GM19023 (cell line): ENCODE results near the gene NUDT14.

ENCODE experiments used
- ATAC-seq: cut with Tn5 transposase; IDR thresholded peaks from one replicate; pipeline ENCODE4 v1.9.1; 2021; ENCODE audit warnings: mild to moderate bottlenecking, moderate library complexity; ENCODE audit not compliant: unreplicated experiment

Gene NUDT14

GRCh38 chr14:105177082-105177481 is 4.0 kb downstream of the NUDT14 start:
- no peak for ATAC-seq

DNA sequence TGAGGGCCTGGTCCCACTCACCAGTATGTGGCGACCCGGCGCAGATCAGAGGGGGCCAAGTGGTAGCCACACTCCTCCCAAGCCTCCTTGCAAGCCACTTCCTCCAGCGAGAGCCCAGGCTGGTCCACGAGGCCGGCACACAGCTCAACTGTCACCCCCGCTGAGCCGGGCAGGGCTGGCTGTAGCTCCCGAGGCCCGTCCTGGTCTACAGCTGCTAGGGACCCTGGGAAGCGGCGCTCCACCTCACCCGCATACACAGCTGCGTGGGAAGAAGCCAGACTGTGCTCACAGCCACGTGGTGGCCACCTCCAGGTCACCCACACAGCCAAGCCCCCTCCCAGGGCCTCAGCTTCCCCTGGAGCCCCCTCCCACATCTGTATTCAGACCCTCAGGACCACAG is 4.6 kb downstream of the NUDT14 start:
- ATAC-seq = no peak

DNA sequence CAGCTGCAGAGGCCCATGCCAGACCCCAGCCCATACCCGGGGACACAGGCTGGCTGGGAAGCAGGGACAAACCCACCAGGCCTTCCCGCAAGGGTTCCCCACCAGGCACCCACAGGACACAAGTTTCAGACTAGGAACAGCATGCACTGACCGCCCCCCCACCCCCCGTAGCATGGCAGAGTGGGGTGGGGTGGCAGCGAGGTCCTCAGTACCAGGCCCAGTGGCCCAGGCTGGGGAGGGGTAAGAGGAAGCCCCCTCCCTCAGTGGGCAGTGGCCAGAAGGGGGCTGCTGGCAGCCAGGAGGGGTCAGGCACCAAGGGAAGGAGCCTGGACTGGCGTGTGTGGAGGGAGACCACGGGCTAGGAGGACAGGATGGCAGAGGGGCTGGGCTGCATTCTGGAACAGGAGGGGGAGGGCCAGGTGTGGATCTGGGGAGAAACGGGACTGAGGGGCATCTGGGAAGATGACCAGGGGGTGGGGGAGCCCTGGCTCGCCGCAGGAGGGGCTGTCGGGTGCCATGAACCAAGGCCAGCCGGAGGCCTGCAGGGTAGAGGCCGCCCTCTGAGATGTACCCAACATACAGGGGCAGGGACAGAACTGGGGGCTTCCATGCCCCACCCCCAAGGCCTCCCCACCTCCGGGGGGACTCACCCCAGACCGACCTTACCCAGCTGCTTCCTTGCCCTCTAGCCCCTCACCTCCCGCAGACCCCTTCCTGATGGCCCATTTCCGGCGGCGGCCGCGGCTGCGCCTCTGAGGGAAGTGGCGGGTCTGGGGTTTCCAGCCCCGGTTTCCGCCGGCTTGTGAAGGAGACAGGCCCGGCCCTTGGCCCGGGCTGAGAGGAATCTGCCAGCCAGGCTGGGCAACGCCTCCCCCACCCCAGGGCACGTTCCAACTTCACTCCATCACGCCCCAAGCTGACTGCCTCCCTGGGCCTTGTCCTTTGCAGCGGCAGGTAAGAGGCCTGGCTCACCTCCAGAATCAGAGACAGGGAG is 6.9 kb downstream of the NUDT14 start:
- no peak for ATAC-seq

- ATAC-seq = no peak
Observed at GRCh38 chr14:105173145-105173544, 8.0 kb downstream of the NUDT14 start.

- no peak for ATAC-seq
Observed at GRCh38 chr14:105172476-105172875, 8.6 kb downstream of the NUDT14 start.

- ATAC-seq = no peak
Observed at GRCh38 chr14:105171004-105171673, 10.0 kb downstream of the NUDT14 start.

- ATAC-seq = no peak
Observed at GRCh38 chr14:105169776-105170655, 11.1 kb downstream of the NUDT14 start.

GRCh38 chr14:105168979-105169507 is 12.1 kb downstream of the NUDT14 start:
- ATAC-seq = no peak

- no peak for ATAC-seq
Observed at GRCh38 chr14:105168496-105168978, 12.6 kb downstream of the NUDT14 start, which contains the start of gene JAG2. Gene JAG2, minus strand, starts transcription at chr14:105168776. Its CDS starts 356 bp downstream, at chr14:105168420.

DNA sequence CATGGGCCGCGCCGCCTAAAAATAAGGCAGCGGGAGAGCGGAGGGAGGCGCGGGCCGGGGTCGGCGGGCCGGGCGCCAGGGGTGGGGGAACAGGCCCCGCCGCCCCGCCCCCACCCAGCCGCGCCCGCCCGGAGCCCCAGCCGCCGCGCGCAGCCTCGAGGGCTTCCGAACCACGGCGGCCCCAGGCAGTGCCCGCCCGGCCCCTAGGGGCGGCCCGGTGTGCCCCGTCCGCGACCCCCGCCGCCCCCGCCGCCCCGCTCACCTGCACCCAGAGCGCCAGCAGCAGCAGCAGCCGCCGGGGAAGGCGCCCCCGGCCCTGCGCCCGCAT is 13.1 kb downstream of the NUDT14 start:
- no peak for ATAC-seq

DNA sequence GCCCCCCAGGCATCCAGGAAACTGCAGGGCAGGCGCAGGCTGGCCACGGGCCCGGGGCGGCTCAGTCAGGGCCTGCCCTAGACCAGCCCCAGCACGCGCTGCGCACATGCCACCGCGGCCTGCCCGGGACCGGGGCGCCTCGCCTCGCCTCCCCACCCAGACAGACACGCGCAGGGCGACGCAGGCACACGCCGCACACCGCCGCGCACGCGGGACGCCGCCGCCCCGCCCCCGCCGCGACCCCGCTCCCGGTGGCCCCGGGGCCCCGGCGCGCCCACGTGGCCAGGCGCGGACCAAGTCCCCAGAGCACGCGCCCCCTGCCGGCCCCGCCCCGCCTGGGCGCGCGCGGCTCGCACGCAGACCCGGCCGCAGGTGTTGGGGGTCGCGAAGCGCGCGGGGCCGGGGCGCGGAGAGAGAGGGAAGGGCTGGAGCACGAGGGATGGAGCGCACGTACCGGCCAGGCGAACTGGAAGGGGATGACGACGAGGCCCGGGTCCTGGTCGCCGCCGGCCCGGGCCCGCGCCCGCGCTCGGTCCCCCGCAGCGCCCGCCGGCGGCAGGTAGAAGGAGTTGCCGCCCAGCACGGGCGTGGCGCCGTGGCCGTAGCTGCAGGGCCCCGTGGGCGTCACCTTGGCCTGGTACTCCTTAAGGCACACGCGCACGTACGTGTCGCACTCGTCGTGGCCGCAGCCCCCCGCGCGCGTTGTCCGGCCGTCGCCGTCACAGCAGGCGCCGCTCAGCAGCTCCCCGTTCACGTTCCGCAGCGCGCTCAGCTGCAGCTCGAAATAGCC is 13.6 kb downstream of the NUDT14 start:
- no peak for ATAC-seq

GRCh38 chr14:105166571-105167302 is 14.4 kb downstream of the NUDT14 start:
- ATAC-seq = no peak

DNA sequence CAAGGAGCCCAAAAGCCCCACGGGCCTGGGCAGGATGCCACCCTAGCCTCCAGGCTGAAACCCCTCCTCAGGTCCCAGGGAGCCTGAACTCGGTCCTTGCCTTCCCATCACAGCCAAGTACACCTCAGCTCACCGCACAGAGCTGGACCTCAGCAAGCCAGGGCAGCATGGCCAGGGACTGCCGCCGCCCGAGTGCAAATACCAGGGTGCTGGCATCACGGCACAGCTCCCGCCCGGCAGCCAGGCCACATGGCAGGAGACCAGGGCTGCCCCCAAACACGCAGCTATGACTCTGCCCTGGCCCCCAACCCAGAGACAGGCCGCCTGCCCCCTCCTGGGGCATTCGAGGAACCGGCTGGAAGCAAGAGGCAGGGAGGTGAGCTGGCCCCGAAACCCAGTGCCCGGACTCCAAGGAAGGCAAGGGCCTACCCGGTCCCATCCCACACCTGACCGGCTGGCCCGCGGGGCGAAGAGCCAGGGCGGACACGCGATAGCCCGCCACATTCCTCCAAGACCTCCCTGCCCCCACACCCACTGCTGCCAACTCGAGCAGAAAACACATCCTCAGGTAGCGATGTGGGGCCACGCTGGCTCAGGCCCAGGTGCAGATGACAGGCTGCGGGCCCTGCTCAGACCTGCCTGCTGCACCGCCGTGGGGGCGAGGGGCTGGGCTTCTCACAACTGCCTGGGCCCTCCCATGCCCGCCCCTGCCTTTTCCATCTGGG is 15.2 kb downstream of the NUDT14 start:
- ATAC-seq = no peak

- no peak for ATAC-seq
Observed at GRCh38 chr14:105165134-105165704, 15.9 kb downstream of the NUDT14 start.

- ATAC-seq = no peak
Observed at GRCh38 chr14:105163040-105163742, 17.9 kb downstream of the NUDT14 start.

- no peak for ATAC-seq
Observed at GRCh38 chr14:105162669-105162979, 18.5 kb downstream of the NUDT14 start.

DNA sequence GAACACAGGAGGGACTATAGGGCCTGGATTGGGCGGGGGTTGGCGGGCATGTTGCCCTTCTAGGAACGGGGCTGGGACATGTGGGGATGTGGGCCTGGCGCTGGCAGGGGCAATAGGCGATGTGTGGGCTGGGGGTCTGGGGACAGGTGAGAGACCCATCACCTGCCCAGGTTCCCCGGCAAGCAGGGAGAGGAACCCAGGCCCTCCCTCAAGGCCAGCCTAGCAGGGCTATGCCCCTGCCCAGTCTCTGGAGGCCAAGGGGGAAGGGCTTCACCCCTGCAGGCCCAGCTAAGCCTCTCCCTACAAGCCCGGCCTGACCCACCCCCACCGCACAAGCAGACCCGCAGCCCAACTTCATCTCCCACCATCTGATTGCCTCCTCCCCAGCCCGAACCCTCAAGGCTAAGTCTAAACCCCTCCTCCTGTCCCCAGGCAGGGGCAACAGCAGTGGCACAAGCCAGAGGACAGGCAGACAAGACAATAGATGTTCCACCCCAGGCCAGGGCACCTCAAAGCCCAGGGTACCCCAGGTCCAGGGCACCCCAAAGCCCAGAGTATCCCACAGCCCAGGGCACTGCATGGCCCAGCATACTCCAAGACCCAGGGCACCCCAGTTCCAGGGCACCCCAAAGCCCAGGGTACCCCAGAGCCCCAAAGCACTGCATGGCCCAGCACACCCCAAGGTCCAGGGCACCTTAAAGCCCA is 19.0 kb downstream of the NUDT14 start:
- ATAC-seq = no peak
